ENCODE data around the gene ASIC2.
"Not testable (repeated sequence)": the region's sequence is repeated elsewhere in the genome, so short reads cannot be mapped to it uniquely, and the experiment has no call there.

ASIC2 gene

GRCh38 chr17:32985050-32985756 lies 307.9 kb downstream of the ASIC2 start:
- DNase-seq (ENCODE audit: low spot score) = no peak

- not testable (repeated sequence) for DNase-seq (ENCODE audit: low spot score)
Observed at GRCh38 chr17:32981611-32982010, 311.5 kb downstream of the ASIC2 start.

GRCh38 chr17:32980230-32980629 lies 312.9 kb downstream of the ASIC2 start:
- no peak for DNase-seq (ENCODE audit: low spot score)

GRCh38 chr17:32976605-32977004 lies 316.5 kb downstream of the ASIC2 start:
- DNase-seq (ENCODE audit: low spot score) = no peak

GRCh38 chr17:32976131-32976530 lies 317.0 kb downstream of the ASIC2 start:
- no peak for DNase-seq (ENCODE audit: low spot score)

GRCh38 chr17:32971171-32971570 lies 321.9 kb downstream of the ASIC2 start:
- DNase-seq (ENCODE audit: low spot score) = no peak

- no peak for DNase-seq (ENCODE audit: low spot score)
Observed at GRCh38 chr17:32970281-32970680, 322.8 kb downstream of the ASIC2 start.

- DNase-seq (ENCODE audit: low spot score) = not testable (repeated sequence)
Observed at GRCh38 chr17:32969231-32969630, 323.9 kb downstream of the ASIC2 start.

- no peak for DNase-seq (ENCODE audit: low spot score)
Observed at GRCh38 chr17:32964541-32964940, 328.6 kb downstream of the ASIC2 start.

Data from HuH-7 (cell line).